Measurements from ENCODE around the gene HES3.

HES3 gene

DNA sequence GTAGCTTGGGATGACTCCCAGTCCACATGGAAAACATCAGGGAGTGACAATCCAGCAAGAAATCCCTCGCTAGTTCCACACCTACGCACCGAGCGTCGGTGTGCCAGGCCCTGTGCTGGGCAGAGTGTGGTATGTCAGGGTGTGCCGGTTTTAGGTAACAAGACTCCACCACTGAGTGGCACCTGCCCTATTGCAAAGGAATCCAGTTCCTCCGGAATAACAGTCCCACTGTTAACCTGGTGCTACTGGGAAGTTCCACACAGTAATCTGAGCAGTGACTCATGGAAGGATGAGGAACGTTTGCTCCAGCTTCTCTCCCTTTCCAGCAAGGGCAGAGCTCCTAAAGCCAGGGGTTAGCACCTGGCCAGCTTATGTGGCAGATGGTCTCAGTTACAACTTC lies 23.7 kb upstream of the HES3 start:
- no peak for DNase-seq

- no peak for DNase-seq
Measured at GRCh38 chr1:6221210-6221784, 22.7 kb upstream of the HES3 start.

DNA sequence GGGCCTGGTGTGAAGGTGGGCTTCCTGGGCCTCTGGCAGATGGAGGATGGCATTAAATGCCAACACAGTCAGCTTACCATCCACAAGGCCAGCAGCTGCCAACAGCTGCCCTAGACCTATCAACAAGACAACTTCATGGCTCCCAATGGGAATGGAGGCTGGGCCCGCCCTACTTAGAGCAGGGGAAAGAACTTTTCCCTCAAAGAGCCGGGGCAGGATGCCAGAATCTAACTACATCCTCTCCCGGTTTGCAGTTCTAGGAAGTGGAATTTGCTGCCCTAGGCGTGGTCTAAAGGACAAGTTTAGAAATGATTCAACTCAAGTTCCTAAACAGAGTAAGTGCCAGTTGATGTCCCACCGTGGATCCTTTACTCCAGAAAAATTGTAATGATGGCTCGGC lies 21.3 kb upstream of the HES3 start:
- DNase-seq, result peak; percentile 47

- no peak for DNase-seq
Measured at GRCh38 chr1:6223617-6224016, 20.4 kb upstream of the HES3 start.

GRCh38 chr1:6224718-6225117 lies 19.3 kb upstream of the HES3 start:
- DNase-seq, result no peak

DNA sequence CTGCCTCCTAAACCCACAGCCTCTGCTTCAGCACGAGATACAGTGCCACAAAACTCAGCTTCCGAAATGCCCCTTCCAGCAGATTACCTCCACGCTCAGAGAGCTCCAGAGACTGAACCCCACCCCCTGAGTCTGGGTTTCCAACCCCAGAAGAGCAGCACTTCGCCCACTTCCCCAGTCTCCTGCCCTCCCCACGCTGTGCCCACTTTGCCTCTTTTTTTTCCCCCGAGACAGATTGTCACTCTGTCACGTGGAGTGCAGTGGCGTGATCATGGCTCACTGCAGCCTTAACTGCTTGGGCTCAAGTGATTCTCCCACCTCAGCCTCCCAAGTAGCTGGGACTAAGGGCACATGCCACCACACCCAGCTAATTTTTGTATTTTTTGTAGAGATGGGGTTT lies 18.3 kb upstream of the HES3 start:
- DNase-seq, result no peak

DNA sequence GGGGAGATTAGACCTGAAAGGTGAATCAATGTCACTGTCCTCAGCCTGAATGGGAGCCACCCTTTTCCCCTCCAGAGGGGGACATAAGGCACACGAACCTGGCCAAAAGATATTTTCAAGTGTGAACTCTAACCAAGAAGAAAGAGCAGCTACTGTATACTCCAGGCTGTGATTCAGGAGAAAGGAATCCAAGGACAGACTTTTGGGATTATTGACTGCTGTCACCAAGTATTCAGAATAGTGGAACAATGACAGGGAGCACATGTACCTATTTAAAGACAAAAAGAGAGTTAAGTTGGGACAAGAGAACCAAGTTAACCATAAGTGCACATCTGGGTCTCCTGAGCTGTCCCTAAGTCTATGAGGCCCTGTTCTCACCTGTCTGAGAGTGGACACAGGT lies 10.6 kb upstream of the HES3 start:
- no peak for DNase-seq

DNA sequence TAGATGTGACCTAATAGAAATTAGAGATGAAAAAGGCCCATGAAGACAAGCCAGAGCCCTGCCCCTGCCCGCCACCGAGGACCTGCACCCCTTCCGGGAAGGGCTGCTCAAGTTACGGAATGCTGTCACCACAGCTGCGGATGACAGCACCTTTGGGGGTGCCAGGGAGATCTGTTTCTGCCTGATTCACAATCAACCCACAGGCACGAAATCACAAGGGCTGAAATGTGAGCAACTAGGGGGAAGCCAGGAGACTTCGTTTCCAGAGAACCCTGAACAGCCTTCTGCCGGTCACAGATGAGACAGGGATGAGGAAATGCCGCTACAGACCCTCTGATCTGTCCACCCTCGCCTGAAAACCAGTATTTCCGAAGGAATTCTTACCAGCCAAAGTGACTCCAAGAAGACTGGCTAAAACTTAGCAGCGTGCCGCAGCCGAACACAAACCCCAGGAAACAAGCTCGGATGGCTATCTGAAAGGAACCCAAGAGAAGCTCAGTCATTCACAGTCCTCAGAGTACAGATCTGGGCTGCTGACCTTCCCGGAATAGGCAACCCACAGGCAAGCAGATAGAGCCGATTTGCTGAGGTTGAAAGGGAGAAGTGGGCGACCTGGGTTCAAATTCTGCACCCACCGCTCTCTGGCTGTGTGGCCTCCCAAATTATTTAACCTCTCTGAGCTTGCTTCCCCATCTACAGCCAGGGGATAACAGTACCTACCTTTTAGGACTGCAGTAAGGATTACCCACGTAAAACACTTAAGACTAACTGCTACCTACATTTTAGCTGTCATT lies 9.3 kb upstream of the HES3 start:
- no peak for DNase-seq

- DNase-seq, result no peak
Measured at GRCh38 chr1:6235296-6235677, 8.7 kb upstream of the HES3 start.

- DNase-seq, result no peak
Measured at GRCh38 chr1:6237093-6237492, 6.9 kb upstream of the HES3 start.

GRCh38 chr1:6239213-6239752 lies 4.7 kb upstream of the HES3 start:
- DNase-seq, result no peak

- peak; percentile 45 for DNase-seq
Measured at GRCh38 chr1:6239950-6240768, 3.8 kb upstream of the HES3 start.

GRCh38 chr1:6241107-6241886 lies 2.7 kb upstream of the HES3 start:
- DNase-seq, result no peak

- no peak for DNase-seq
Measured at GRCh38 chr1:6241887-6242740, 1.9 kb upstream of the HES3 start.

GRCh38 chr1:6243053-6243834 lies 735 bp upstream of the HES3 start:
- DNase-seq, result no peak

DNA sequence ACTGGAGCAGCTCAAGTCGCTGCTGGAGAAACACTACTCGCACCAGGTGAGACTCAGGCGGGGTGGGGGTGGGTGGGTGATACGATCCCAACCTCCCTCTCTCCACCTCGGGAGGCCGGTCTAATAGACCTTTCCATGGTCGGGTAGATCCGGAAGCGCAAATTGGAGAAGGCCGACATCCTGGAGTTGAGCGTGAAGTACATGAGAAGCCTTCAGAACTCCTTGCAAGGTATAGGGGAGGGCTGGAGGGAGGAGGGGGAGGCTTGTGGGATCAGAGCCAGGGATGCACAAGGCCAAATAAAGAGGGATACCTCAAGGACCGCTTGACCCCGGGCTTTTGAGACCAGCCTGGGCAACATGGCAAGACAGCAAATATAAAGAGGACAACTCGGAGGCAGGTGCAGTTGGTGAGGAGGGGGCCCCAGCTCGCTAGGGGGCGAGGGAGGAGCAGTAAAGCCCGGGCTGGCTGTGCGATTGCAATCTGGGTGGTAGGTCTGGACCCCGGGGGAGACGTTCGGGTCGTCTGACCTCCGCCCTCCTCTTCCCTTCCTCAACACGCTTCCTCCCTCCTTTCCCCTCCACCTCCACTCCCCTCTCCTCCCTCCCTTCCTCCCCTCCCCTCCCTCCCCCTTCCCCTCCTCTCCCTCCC lies 546 bp downstream of the HES3 start:
- no peak for DNase-seq

DNA sequence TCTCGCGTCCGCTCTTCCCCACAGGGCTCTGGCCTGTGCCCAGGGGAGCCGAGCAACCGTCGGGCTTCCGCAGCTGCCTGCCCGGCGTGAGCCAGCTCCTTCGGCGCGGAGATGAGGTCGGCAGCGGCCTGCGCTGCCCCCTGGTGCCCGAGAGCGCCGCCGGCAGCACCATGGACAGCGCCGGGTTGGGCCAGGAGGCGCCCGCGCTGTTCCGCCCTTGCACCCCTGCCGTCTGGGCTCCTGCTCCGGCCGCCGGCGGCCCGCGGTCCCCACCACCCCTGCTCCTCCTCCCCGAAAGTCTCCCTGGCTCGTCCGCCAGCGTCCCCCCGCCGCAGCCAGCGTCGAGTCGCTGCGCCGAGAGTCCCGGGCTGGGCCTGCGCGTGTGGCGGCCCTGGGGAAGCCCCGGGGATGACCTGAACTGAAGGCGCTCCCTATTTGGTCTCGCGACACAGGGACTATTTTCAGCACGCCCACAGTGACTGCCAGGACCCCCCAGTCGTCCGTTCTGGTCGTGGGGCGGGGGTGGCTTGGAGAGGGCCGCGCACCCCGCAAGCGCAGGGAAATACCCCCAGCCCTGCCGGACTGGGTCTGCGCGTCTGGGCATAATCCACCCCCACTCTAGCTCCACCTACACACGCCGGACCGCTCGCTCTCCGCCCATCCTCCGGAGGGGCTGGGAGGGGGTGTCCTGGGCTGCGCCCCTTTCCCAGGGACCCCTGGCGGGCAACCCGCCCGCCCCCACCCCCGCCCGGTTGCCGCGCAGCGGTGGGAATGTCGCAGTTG lies 1.3 kb downstream of the HES3 start:
- peak; percentile 79 for DNase-seq

DNA sequence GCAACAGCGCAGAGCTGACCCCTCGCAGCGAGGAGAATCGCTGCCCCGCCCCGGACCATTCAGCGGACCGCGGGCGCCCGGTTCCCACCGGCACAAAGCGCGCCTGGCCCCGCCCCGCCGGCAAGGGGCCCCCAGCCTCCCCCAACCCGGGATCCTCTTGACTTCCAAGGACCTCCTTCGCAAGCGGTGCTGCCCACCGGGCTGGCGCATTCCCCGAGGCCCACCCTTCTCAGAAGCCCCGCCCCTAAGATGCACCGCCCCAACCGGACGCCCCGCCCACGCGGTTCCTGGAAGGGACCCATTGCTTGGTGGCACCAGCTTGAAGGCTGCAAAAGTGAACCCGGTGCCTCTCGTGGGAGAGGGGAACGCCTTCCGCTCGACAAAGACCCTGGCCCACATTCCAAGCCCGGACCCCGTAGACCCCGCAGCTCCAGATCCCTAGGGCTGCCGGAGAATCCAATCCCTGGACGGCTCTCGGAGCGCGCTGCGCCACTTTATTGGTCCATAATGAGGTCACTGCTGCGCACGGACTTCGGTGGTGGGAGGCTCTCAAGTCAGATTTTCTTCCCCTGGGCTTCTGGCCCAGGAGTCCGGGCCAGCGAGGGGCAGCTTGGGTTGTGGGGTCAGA lies 2.0 kb downstream of the HES3 start:
- no peak for DNase-seq

All from EL (cell line).